ENCODE data around the gene SMAD1.

The SMAD1 gene

GRCh38 chr4:145481164-145481941, at the start of gene SMAD1:
Gene SMAD1, plus strand, starts transcription at chr4:145481853. Its CDS starts 32,761 bp downstream, at chr4:145514614.
- DNase-seq (ENCODE audit: low spot score), result no peak

- no peak for DNase-seq (ENCODE audit: low spot score)
Observed at GRCh38 chr4:145433684-145434083, 48.0 kb upstream of the SMAD1 start.

- DNase-seq (ENCODE audit: low spot score), result no peak
Observed at GRCh38 chr4:145435646-145436045, 46.0 kb upstream of the SMAD1 start.

GRCh38 chr4:145436114-145436513, 45.5 kb upstream of the SMAD1 start:
- DNase-seq (ENCODE audit: low spot score), result no peak

GRCh38 chr4:145436796-145437195, 44.9 kb upstream of the SMAD1 start:
- DNase-seq (ENCODE audit: low spot score), result no peak

GRCh38 chr4:145437466-145437865, 44.2 kb upstream of the SMAD1 start:
- no peak for DNase-seq (ENCODE audit: low spot score)

GRCh38 chr4:145438298-145438697, 43.4 kb upstream of the SMAD1 start:
- no peak for DNase-seq (ENCODE audit: low spot score)

- no peak for DNase-seq (ENCODE audit: low spot score)
Observed at GRCh38 chr4:145440292-145441007, 41.2 kb upstream of the SMAD1 start.

- no peak for DNase-seq (ENCODE audit: low spot score)
Observed at GRCh38 chr4:145446184-145446583, 35.5 kb upstream of the SMAD1 start.

- DNase-seq (ENCODE audit: low spot score), result no peak
Observed at GRCh38 chr4:145451895-145452294, 29.8 kb upstream of the SMAD1 start.

- DNase-seq (ENCODE audit: low spot score), result no peak
Observed at GRCh38 chr4:145452447-145453162, 29.0 kb upstream of the SMAD1 start.

GRCh38 chr4:145453163-145453520, 28.5 kb upstream of the SMAD1 start:
- DNase-seq (ENCODE audit: low spot score), result no peak

GRCh38 chr4:145473203-145473602, 8.4 kb upstream of the SMAD1 start:
- no peak for DNase-seq (ENCODE audit: low spot score)

GRCh38 chr4:145480257-145480656, 1.4 kb upstream of the SMAD1 start:
- no peak for DNase-seq (ENCODE audit: low spot score)

GRCh38 chr4:145481942-145482208, 222 bp downstream of the SMAD1 start:
- DNase-seq (ENCODE audit: low spot score), result no peak

- DNase-seq (ENCODE audit: low spot score), result no peak
Observed at GRCh38 chr4:145482209-145483037, 770 bp downstream of the SMAD1 start.

- no peak for DNase-seq (ENCODE audit: low spot score)
Observed at GRCh38 chr4:145483514-145483913, 1.9 kb downstream of the SMAD1 start.

- no peak for DNase-seq (ENCODE audit: low spot score)
Observed at GRCh38 chr4:145484225-145484846, 2.7 kb downstream of the SMAD1 start.

GRCh38 chr4:145485120-145485519, 3.5 kb downstream of the SMAD1 start:
- DNase-seq (ENCODE audit: low spot score), result no peak

- no peak for DNase-seq (ENCODE audit: low spot score)
Observed at GRCh38 chr4:145486603-145487002, 5.0 kb downstream of the SMAD1 start.

- no peak for DNase-seq (ENCODE audit: low spot score)
Observed at GRCh38 chr4:145487631-145488030, 6.0 kb downstream of the SMAD1 start.

- no peak for DNase-seq (ENCODE audit: low spot score)
Observed at GRCh38 chr4:145488310-145488709, 6.7 kb downstream of the SMAD1 start.

Data from hematopoietic multipotent progenitor cell treated with erythropoietin and hydrocortisone succinate and interleukin-3 and kit ligand, for 17 days (in vitro differentiated cells).